ENCODE measurements around the gene P2RX4. TPM values are rescaled to one million over a fixed set of nuclear protein-coding genes. Genes with fewer than 3 reads are reported as not detected.

Gene P2RX4
- total and polyA plus RNA-seq, 2 of the 4 experiments (the other 2 are of a cell fraction) = 9.5 to 12.6 TPM

DNA sequence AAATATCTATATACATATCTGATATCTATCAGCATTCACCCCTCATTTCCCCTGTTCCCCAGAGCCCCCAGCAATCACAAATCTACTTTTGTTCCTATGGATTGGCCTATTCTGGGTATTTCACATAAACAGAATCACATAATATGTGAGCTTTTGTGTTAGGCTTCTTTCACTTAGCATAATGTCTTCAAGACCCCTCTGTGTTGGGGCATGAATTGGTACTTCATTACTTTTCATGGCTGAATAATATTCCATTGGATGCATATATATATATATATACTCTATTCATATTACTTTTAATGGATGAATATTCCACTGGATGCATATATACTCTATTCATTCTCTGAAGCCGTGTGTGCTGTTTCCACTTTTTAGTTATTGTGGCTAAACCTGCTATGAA is 57.9 kb downstream of the P2RX4 start:
- POLR2A ChIA-PET (ENCODE audit: unreplicated experiment) = no interaction called here
- H4K91ac ChIP-seq (ENCODE audit: insufficient read depth, low read depth, low read length) = no peak overlapping the region
- intact Hi-C loops (cut with micrococcal nuclease) = no loop called here

More for the DNA sequence above, 57.9 kb downstream of the P2RX4 start:
- in situ Hi-C loops (cut with MboI; ENCODE audit: low sequenced_read_pairs) (no loop called here), dilution Hi-C loops (cut with HindIII; ENCODE audit: low sequenced_read_pairs, unreplicated experiment) (no loop called here)
- no peak overlapping the region for H3K4me2 ChIP-seq (ENCODE audit: low read depth, low read length)
- CTCF ChIA-PET = interaction anchor here (0.6 kb wide), 1 partner anchor 117 kb away, joined by 3 read pairs; no protein-coding TSS in a partner anchor
- no peak overlapping the region for H2AK9ac ChIP-seq (replicated peaks; ENCODE audit: low read depth, low read length, poor library complexity)
- H3K27me3 ChIP-seq (ENCODE audit: control insufficient read depth, insufficient read depth, low read length) = no peaks in the 10 kb centered on the region
- no peak overlapping the region for H4K5ac ChIP-seq (ENCODE audit: low read depth, low read length)
- no peaks in the 10 kb centered on the region for H3K9me1 ChIP-seq (ENCODE audit: insufficient read depth, low read length)
- no peak overlapping the region for H2BK15ac ChIP-seq (ENCODE audit: low read depth, low read length)
- no peak overlapping the region for H2AK5ac ChIP-seq (ENCODE audit: low read depth, low read length)
- no peak overlapping the region for H2BK20ac ChIP-seq (ENCODE audit: low read depth, low read length)
- H3K18ac ChIP-seq (ENCODE audit: low read depth, low read length) = no peak overlapping the region
- no peak overlapping the region for H3K14ac ChIP-seq (replicated peaks; ENCODE audit: low read depth, low read length)
- no peaks in the 10 kb centered on the region for H3K9me3 ChIP-seq (ENCODE audit: control insufficient read depth, insufficient read depth, low read length)
- H3K27ac ChIP-seq (ENCODE audit: insufficient read depth, low read length) = no peak overlapping the region
- WGBS, 2 experiments (ENCODE audit: extremely low coverage in 2 of 2, insufficient read length in 1 of 2) = no CpG with 5 or more reads among the region's 1 CpG
- peaks cover 32% of the 10 kb centered on the region for H3K36me3 ChIP-seq (ENCODE audit: control insufficient read depth, insufficient read depth, low read length)
- peaks cover 0 to 2% of the 10 kb centered on the region in 2 experiments; a peak in 3 of 4 replicates for H3K79me1 ChIP-seq (ENCODE audit: low read depth in 1 of 2, low read length in 2 of 2)
- H2AFZ ChIP-seq (replicated peaks; ENCODE audit: low read length, poor library complexity) = no peak overlapping the region
- no peak for ATAC-seq (ENCODE audit: low read depth)
- no peak overlapping the region for H3K4ac ChIP-seq (ENCODE audit: low read depth, low read length)
- no peak overlapping the region for H4K8ac ChIP-seq (ENCODE audit: low read depth in 2 of 2, low read length in 2 of 2)
- no peak overlapping the region for H2BK5ac ChIP-seq (ENCODE audit: low read depth, low read length, poor library complexity, severe bottlenecking)
- TF ChIP-seq RCOR1 (IDR thresholded peaks at IDR 0.05; ENCODE audit: insufficient replicate concordance, low read length) (no peak), RFX5 (IDR thresholded peaks at IDR 0.05; ENCODE audit: low read depth, low read length) (no peak), MXI1 (IDR thresholded peaks at IDR 0.05; ENCODE audit: borderline replicate concordance, low read depth, low read length) (no peak), BHLHE40 (IDR thresholded peaks at IDR 0.05; ENCODE audit: low read depth, low read length) (no peak), POLR2A (IDR thresholded peaks at IDR 0.05; ENCODE audit: low read depth, low read length) (no peak), CHD1 (IDR thresholded peaks at IDR 0.05; ENCODE audit: low read depth, low read length) (no peak), RAD21 (IDR thresholded peaks at IDR 0.05; ENCODE audit: low read length) (no peak), CEBPB (IDR thresholded peaks at IDR 0.05; ENCODE audit: low read depth, low read length) (no peak), SMC3 (IDR thresholded peaks at IDR 0.05; ENCODE audit: low read depth, low read length) (no peak), MAZ (IDR thresholded peaks at IDR 0.05; ENCODE audit: borderline replicate concordance, low read depth, low read length) (no peak), MAFK (IDR thresholded peaks at IDR 0.05; ENCODE audit: low read depth, low read length) (no peak), ELK1 (IDR thresholded peaks at IDR 0.05; ENCODE audit: borderline replicate concordance, low read depth, low read length) (no peak)
- TF ChIP-seq, protein P1, sequence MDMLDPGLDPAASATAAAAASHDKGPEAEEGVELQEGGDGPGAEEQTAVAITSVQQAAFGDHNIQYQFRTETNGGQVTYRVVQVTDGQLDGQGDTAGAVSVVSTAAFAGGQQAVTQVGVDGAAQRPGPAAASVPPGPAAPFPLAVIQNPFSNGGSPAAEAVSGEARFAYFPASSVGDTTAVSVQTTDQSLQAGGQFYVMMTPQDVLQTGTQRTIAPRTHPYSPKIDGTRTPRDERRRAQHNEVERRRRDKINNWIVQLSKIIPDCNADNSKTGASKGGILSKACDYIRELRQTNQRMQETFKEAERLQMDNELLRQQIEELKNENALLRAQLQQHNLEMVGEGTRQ (IDR thresholded peaks at IDR 0.05; ENCODE audit: low read depth, low read length) = no peak
- TF ChIP-seq, protein P2, sequence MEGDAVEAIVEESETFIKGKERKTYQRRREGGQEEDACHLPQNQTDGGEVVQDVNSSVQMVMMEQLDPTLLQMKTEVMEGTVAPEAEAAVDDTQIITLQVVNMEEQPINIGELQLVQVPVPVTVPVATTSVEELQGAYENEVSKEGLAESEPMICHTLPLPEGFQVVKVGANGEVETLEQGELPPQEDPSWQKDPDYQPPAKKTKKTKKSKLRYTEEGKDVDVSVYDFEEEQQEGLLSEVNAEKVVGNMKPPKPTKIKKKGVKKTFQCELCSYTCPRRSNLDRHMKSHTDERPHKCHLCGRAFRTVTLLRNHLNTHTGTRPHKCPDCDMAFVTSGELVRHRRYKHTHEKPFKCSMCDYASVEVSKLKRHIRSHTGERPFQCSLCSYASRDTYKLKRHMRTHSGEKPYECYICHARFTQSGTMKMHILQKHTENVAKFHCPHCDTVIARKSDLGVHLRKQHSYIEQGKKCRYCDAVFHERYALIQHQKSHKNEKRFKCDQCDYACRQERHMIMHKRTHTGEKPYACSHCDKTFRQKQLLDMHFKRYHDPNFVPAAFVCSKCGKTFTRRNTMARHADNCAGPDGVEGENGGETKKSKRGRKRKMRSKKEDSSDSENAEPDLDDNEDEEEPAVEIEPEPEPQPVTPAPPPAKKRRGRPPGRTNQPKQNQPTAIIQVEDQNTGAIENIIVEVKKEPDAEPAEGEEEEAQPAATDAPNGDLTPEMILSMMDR (conservative IDR thresholded peaks at IDR 0.05; ENCODE audit: low read depth, low read length) = no peak
- H3K56ac ChIP-seq (ENCODE audit: extremely low read depth, insufficient read depth, low read length) = no peak overlapping the region
- no peak for DNase-seq
- H3K4me1 ChIP-seq (ENCODE audit: control insufficient read depth, insufficient read depth, low read length) = no peaks in the 10 kb centered on the region
- H3K23ac ChIP-seq (ENCODE audit: low read depth, low read length) = no peak overlapping the region
- H2BK120ac ChIP-seq (ENCODE audit: low read depth, low read length) = no peak overlapping the region
- no peak overlapping the region for H3K9ac ChIP-seq (ENCODE audit: low read depth, low read length)
- H4K20me1 ChIP-seq (ENCODE audit: insufficient read depth, low read length) = no peaks in the 10 kb centered on the region
- no TSS peak for BruUV-seq (replicated peaks)
- H3K4me3 ChIP-seq (ENCODE audit: insufficient read depth, low read depth, low read length) = no peak overlapping the region
